Activated CD8-positive, alpha-beta memory T cell treated with anti-CD3 and anti-CD28 coated beads for 36 hours (primary cell): ENCODE results near the gene DNAJB12. TPM values are rescaled to one million over a fixed set of nuclear protein-coding genes. Genes with fewer than 3 reads are reported as not detected.
"Not testable (repeated sequence)": the region's sequence is repeated elsewhere in the genome, so short reads cannot be mapped to it uniquely, and the experiment has no call there.

Source experiments
- CTCF ChIA-PET: fragments of 350-600 bp; sonication (Branson Sonifier 250); formaldehyde crosslinking; loops from one replicate; lab custom pipeline; 2021; ENCODE audit warnings: antibody characterized with exemption; lab: Charles Lee
- POLR2A ChIA-PET: fragments of 350-600 bp; sonication (Branson Sonifier 250); formaldehyde crosslinking; loops from one replicate; lab custom pipeline; 2021; ENCODE audit warnings: antibody characterized with exemption; lab: Charles Lee
- total RNA-seq, 2 experiments: library from RNA; stranded (reverse); gene quantifications; one replicate each; pipeline ENCODE4 v1.2.3, GENCODE V29; 2021

Gene DNAJB12
- 10 to 100 TPM; 28.0 to 28.7 TPM for total RNA-seq

GRCh38 chr10:72354356-72355213 lies at the start of gene DNAJB12:
TSS of gene DNAJB12 (minus strand) at chr10:72354919. CDS start at chr10:72354897, 22 bp downstream.
- POLR2A ChIA-PET, result interaction anchor here (0.8 kb wide), 1 partner anchor 10 kb away, joined by 3 read pairs; no protein-coding TSS in a partner anchor
- CTCF ChIA-PET, result interaction anchor here (0.7 to 2.8 kb wide), 2 partner anchors 17 to 216 kb away, joined by 3 to 9 read pairs; no protein-coding TSS in a partner anchor

GRCh38 chr10:72395581-72395980 lies 40.9 kb upstream of the DNAJB12 start:
- POLR2A ChIA-PET, CTCF ChIA-PET: not testable (repeated sequence)

- POLR2A ChIA-PET, result no interaction called here
- CTCF ChIA-PET, result no interaction called here
These were observed 37.9 kb upstream of the DNAJB12 start for GRCh38 chr10:72392571-72392970.

GRCh38 chr10:72390764-72391163 lies 36.0 kb upstream of the DNAJB12 start:
- POLR2A ChIA-PET, result no interaction called here
- CTCF ChIA-PET, result no interaction called here

- ChIA-PET POLR2A (no interaction called here), CTCF (no interaction called here)
These were observed 35.0 kb upstream of the DNAJB12 start for GRCh38 chr10:72389716-72390115.

- POLR2A ChIA-PET, result no interaction called here
- CTCF ChIA-PET, result no interaction called here
These were observed 34.3 kb upstream of the DNAJB12 start for GRCh38 chr10:72389014-72389413.

- ChIA-PET POLR2A (no interaction called here), CTCF (no interaction called here)
These were observed 33.3 kb upstream of the DNAJB12 start for GRCh38 chr10:72388062-72388461.

GRCh38 chr10:72386916-72387586 lies 32.3 kb upstream of the DNAJB12 start:
- POLR2A ChIA-PET, result interaction anchor here (0.6 kb wide), 1 partner anchor 708 kb away, joined by 3 read pairs; no protein-coding TSS in a partner anchor

GRCh38 chr10:72385724-72386123 lies 31.0 kb upstream of the DNAJB12 start:
- ChIA-PET CTCF (no interaction called here), POLR2A (no interaction called here)

More at GRCh38 chr10:72386916-72387586, 32.3 kb upstream of the DNAJB12 start:
- CTCF ChIA-PET, result no interaction called here

- POLR2A ChIA-PET, result not testable (repeated sequence)
- CTCF ChIA-PET, result interaction anchor here (1.0 kb wide), 1 partner anchor 21 kb away, joined by 3 read pairs; no protein-coding TSS in a partner anchor
These were observed 30.3 kb upstream of the DNAJB12 start for GRCh38 chr10:72384982-72385381.

GRCh38 chr10:72379776-72380175 lies 25.1 kb upstream of the DNAJB12 start:
- POLR2A ChIA-PET, result no interaction called here

GRCh38 chr10:72379062-72379461 lies 24.3 kb upstream of the DNAJB12 start:
- POLR2A ChIA-PET, result no interaction called here
- CTCF ChIA-PET, result no interaction called here

More at GRCh38 chr10:72379776-72380175, 25.1 kb upstream of the DNAJB12 start:
- CTCF ChIA-PET, result interaction anchor here (0.6 kb wide), 1 partner anchor 533 kb away, joined by 3 read pairs; no protein-coding TSS in a partner anchor

GRCh38 chr10:72375585-72375984 lies 20.9 kb upstream of the DNAJB12 start:
- CTCF ChIA-PET, result interaction anchor here (0.5 kb wide), 1 partner anchor 41 kb away, joined by 3 read pairs; no protein-coding TSS in a partner anchor
- POLR2A ChIA-PET, result interaction anchor here (0.6 kb wide), 1 partner anchor 471 kb away, joined by 3 read pairs; no protein-coding TSS in a partner anchor

GRCh38 chr10:72375173-72375572 lies 20.5 kb upstream of the DNAJB12 start:
- CTCF ChIA-PET, result no interaction called here
- POLR2A ChIA-PET, result interaction anchor here (0.7 kb wide), 1 partner anchor 210 kb away, joined by 10 read pairs; no protein-coding TSS in a partner anchor

GRCh38 chr10:72370201-72370722 lies 15.5 kb upstream of the DNAJB12 start:
- CTCF ChIA-PET, result no interaction called here
- POLR2A ChIA-PET, result no interaction called here

- POLR2A ChIA-PET, result no interaction called here
- CTCF ChIA-PET, result no interaction called here
These were observed 12.7 kb upstream of the DNAJB12 start for GRCh38 chr10:72367301-72367960.

- POLR2A ChIA-PET, result no interaction called here
These were observed 10.6 kb upstream of the DNAJB12 start for GRCh38 chr10:72365106-72365895.

GRCh38 chr10:72364239-72364777 lies 9.6 kb upstream of the DNAJB12 start:
- ChIA-PET POLR2A (interaction anchor here (0.9 kb wide), 1 partner anchor 9 kb away, joined by 3 read pairs; no protein-coding TSS in a partner anchor), CTCF (interaction anchor here (0.6 to 2.3 kb wide), 9 partner anchors 8 to 510 kb away, joined by 3 to 13 read pairs (median 4); no protein-coding TSS in a partner anchor)

More at GRCh38 chr10:72365106-72365895, 10.6 kb upstream of the DNAJB12 start:
- CTCF ChIA-PET, result interaction anchor here (0.6 to 2.3 kb wide), 10 partner anchors 9 to 1936 kb away, joined by 3 to 13 read pairs (median 4); no protein-coding TSS in a partner anchor
